Lung (tissue), 12 donors: ENCODE measurements around the gene EPHA8. TPM values are rescaled to one million over a fixed set of nuclear protein-coding genes. Genes with fewer than 3 reads are reported as not detected.

Source experiments
- ATAC-seq: fragments of 200-7000 bp; cut with Tn5 transposase; one replicate; pipeline ENCODE4 v1.9.1; 2020; ENCODE audit warnings: moderate number of reproducible peaks; ENCODE audit not compliant: insufficient read depth, low FRiP score
- DNase-seq, 3 donors: peaks; one replicate each; pipeline ENCODE4 v3.0.0-alpha.2; 2013 to 2017
- H3K27ac ChIP-seq, 2 donors: one replicate each; pipeline ENCODE4 v1.5.1; 2013; ENCODE audit warnings: mild to moderate bottlenecking in 2 of 2, moderate library complexity in 2 of 2, control low read depth in 1 of 2, inconsistent platforms in 1 of 2, low read depth in 1 of 2, low read length in 1 of 2
- H3K27me3 ChIP-seq, 3 donors: one replicate each; pipeline ENCODE4 v1.5.1; 2013; ENCODE audit warnings: low read length in 2 of 3; ENCODE audit not compliant: control insufficient read depth in 3 of 3, insufficient read depth in 3 of 3
- H3K36me3 ChIP-seq, 4 donors: one replicate each; pipeline ENCODE4 v1.5.1; 2013; ENCODE audit warnings: low read length in 4 of 4, mild to moderate bottlenecking in 1 of 4, moderate library complexity in 1 of 4; ENCODE audit not compliant: control insufficient read depth in 4 of 4, insufficient read depth in 4 of 4
- H3K4me1 ChIP-seq, 5 donors: one replicate each; pipeline ENCODE4 v1.5.1; 2013; ENCODE audit warnings: low read length in 5 of 5, mild to moderate bottlenecking in 2 of 5, moderate library complexity in 1 of 5; ENCODE audit not compliant: control insufficient read depth in 5 of 5, insufficient read depth in 5 of 5
- H3K4me3 ChIP-seq: one replicate; pipeline ENCODE4 v1.5.1; 2013; ENCODE audit warnings: mild to moderate bottlenecking, control low read depth, moderate library complexity
- H3K9ac ChIP-seq, 2 donors: one replicate each; pipeline ENCODE4 v1.5.1; 2013; ENCODE audit warnings: low read length in 2 of 2, control low read depth in 1 of 2; ENCODE audit not compliant: insufficient read depth in 1 of 2
- H3K9me3 ChIP-seq, 4 donors: one replicate each; pipeline ENCODE4 v1.5.1; 2013; ENCODE audit warnings: low read length in 3 of 4, mild to moderate bottlenecking in 1 of 4, moderate library complexity in 1 of 4; ENCODE audit not compliant: control insufficient read depth in 4 of 4, insufficient read depth in 3 of 4
- WGBS, 2 donors: extraction: QIAGEN DNeasy Blood & Tissue Kit; methylation state at CpG; one replicate each; pipeline ENCODE4 v1.1.7; 2013; 5-methylcytosine and 5-hydroxymethylcytosine counted together
- polyA plus RNA-seq, 2 donors: library from polyadenylated mRNA; stranded (reverse); fragments of 200-250 nt; gene quantifications; one replicate each; pipeline ENCODE4 v1.2.1, GENCODE V29; 2013
- total RNA-seq, 2 donors: library from RNA; depleted of rRNA in 1 of 2; stranded (reverse); fragments of >200 nt in 1 of 2; gene quantifications; one replicate each; pipeline ENCODE4 v1.2.1, GENCODE V29; 2014 to 2021
- TF ChIP-seq, protein P1 (sequence below): IDR thresholded peaks from 2 replicates; pipeline ENCODE4 v1.5.1; 2012; ENCODE audit warnings: mild to moderate bottlenecking; ENCODE audit errors: control extremely low read depth, extremely low read depth
- donor health status: control.
- donor health status: control.
- donor health status: Bipolar disorder and iron deficiency.
- donor health status: healthy.
- donor health status: DM: yes; HTN: yes; CAD: no.

Gene EPHA8
- total and polyA plus RNA-seq, 4 donors: 0.01 TPM; not detected in 3

- peaks cover 0 to 6% (median 0%) of the 10 kb centered on the region in 3 donors for H3K27me3 ChIP-seq
- H3K36me3 ChIP-seq: no peaks in the 10 kb centered on the region
- H3K9me3 ChIP-seq: peaks cover 0 to 7% (median 2%) of the 10 kb centered on the region in 4 donors
- H3K4me3 ChIP-seq: no peak overlapping the region
- H3K9ac ChIP-seq: no peak overlapping the region
- H3K4me1 ChIP-seq: no peaks in the 10 kb centered on the region
- TF ChIP-seq, protein P1, sequence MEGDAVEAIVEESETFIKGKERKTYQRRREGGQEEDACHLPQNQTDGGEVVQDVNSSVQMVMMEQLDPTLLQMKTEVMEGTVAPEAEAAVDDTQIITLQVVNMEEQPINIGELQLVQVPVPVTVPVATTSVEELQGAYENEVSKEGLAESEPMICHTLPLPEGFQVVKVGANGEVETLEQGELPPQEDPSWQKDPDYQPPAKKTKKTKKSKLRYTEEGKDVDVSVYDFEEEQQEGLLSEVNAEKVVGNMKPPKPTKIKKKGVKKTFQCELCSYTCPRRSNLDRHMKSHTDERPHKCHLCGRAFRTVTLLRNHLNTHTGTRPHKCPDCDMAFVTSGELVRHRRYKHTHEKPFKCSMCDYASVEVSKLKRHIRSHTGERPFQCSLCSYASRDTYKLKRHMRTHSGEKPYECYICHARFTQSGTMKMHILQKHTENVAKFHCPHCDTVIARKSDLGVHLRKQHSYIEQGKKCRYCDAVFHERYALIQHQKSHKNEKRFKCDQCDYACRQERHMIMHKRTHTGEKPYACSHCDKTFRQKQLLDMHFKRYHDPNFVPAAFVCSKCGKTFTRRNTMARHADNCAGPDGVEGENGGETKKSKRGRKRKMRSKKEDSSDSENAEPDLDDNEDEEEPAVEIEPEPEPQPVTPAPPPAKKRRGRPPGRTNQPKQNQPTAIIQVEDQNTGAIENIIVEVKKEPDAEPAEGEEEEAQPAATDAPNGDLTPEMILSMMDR: no peak
- ATAC-seq (no peak), DNase-seq (no peak)
- H3K27ac ChIP-seq: no peak overlapping the region
- 32 to 47% methylated on average over 8 of the region's 8 CpGs for WGBS, 2 donors
These were observed 12.4 kb downstream of the EPHA8 start for GRCh38 chr1:22575532-22576149.

DNA sequence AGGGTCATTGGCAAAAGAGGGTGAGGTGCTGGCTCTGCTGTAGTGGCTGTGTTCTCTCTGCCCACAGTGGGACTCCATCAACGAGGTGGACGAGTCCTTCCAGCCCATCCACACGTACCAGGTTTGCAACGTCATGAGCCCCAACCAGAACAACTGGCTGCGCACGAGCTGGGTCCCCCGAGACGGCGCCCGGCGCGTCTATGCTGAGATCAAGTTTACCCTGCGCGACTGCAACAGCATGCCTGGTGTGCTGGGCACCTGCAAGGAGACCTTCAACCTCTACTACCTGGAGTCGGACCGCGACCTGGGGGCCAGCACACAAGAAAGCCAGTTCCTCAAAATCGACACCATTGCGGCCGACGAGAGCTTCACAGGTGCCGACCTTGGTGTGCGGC is 12.9 kb downstream of the EPHA8 start:
- DNase-seq (no peak), ATAC-seq (no peak)
- Histone ChIP-seq H3K9ac (no peak overlapping the region), H3K27me3 (peaks cover 0 to 2% (median 0%) of the 10 kb centered on the region in 3 donors), H3K27ac (no peak overlapping the region), H3K36me3 (no peaks in the 10 kb centered on the region), H3K4me3 (no peak overlapping the region), H3K4me1 (no peaks in the 10 kb centered on the region), H3K9me3 (peaks cover 0 to 7% (median 2%) of the 10 kb centered on the region in 4 donors)
- 85 to 90% methylated on average over 23 of the region's 23 CpGs for whole genome bisulfite sequencing, 2 donors
- TF ChIP-seq, protein P1: no peak

GRCh38 chr1:22576617-22577016 is 13.3 kb downstream of the EPHA8 start:
- 92 to 95% methylated on average over 24 of the region's 24 CpGs for WGBS, 2 donors
- H3K9ac ChIP-seq: no peak overlapping the region
- no peak for DNase-seq

More at GRCh38 chr1:22576617-22577016, 13.3 kb downstream of the EPHA8 start:
- no peak overlapping the region for H3K27ac ChIP-seq
- peaks cover 0 to 2% (median 0%) of the 10 kb centered on the region in 3 donors for H3K27me3 ChIP-seq
- no peaks in the 10 kb centered on the region for H3K4me1 ChIP-seq
- no peak for ATAC-seq
- TF ChIP-seq, protein P1: no peak
- H3K36me3 ChIP-seq: no peaks in the 10 kb centered on the region
- no peak overlapping the region for H3K4me3 ChIP-seq
- peaks cover 0 to 7% (median 2%) of the 10 kb centered on the region in 4 donors for H3K9me3 ChIP-seq
